ENCODE data around the gene BCAS1. TPM values are rescaled to one million over a fixed set of nuclear protein-coding genes. Genes with fewer than 3 reads are reported as not detected.

Gene BCAS1
- total RNA-seq, 1 experiment from 2014 or later = 1.2 TPM

DNA sequence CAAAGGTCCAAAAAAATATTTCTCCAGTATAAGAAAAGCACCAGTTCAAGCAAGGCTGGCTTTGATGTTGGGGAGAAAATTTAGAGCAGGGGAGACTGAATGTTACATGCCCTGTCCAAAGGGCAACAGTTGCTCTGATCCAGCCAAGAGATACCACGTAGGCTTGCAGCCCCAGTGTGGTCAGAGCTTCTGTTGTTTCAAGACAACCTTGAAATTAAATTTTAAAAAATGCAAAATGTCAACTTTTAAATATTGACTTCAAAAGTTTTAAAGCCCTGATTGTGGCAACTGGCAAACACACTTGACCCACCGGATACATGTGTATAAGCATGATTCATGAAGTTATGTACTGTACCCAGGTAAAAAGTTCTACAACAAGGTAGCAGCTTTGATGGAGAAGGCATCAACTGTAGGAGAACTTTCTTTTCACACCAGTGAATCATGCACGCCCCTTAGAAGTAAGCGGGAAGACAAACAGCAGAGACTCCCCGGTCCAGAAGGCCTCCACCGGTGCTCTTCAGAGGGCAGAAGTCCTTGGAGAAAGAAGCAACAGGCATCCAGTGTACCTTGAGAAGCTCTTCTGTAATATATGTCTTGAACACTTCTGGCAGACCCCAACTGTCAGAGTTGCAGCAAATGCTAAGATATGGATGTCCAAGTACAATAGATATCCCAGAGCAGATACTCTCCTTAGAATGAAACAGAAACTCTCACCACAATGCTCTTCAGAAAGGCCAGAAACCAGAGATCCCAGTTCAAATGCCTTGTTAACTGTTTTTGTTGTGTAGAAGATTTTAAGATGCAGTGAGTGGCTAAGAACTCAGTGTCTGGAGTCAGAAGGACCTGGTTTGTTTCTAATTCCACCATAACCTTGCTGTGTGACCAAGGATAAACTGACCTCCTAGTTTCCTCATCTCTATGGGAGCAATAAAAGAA is 115.4 kb downstream of the BCAS1 start:
- no TSS peak for BruUV-seq (replicated peaks)
- Histone ChIP-seq H3K36me3 (ENCODE audit: control insufficient read depth, insufficient read depth, low read length) (no peaks in the 10 kb centered on the region), H3K9me3 (peaks cover 5% of the 10 kb centered on the region; the same call in 1 of the 2 replicates), H3K27me3 (replicated peaks; ENCODE audit: control insufficient read depth, insufficient read depth, low read length) (peaks cover 2% of the 10 kb centered on the region; the same call in 1 of the 2 replicates), H3K4me3 (ENCODE audit: low read depth, low read length) (no peak overlapping the region), H3K4me1 (peaks cover 2% of the 10 kb centered on the region; the same call in 1 of the 2 replicates)
- TF ChIP-seq, protein P1, sequence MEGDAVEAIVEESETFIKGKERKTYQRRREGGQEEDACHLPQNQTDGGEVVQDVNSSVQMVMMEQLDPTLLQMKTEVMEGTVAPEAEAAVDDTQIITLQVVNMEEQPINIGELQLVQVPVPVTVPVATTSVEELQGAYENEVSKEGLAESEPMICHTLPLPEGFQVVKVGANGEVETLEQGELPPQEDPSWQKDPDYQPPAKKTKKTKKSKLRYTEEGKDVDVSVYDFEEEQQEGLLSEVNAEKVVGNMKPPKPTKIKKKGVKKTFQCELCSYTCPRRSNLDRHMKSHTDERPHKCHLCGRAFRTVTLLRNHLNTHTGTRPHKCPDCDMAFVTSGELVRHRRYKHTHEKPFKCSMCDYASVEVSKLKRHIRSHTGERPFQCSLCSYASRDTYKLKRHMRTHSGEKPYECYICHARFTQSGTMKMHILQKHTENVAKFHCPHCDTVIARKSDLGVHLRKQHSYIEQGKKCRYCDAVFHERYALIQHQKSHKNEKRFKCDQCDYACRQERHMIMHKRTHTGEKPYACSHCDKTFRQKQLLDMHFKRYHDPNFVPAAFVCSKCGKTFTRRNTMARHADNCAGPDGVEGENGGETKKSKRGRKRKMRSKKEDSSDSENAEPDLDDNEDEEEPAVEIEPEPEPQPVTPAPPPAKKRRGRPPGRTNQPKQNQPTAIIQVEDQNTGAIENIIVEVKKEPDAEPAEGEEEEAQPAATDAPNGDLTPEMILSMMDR (IDR thresholded peaks at IDR 0.05; ENCODE audit: insufficient read depth in 1 of 2, low read depth in 1 of 2, low read length in 1 of 2, severe bottlenecking in 1 of 2, unreplicated experiment in 1 of 2) = no peak
- ChIA-PET CTCF (no interaction called here), POLR2A (no interaction called here)
- Mint-ChIP-seq H3K36me3 (ENCODE audit: insufficient read depth, unreplicated experiment) (no peaks in the 10 kb centered on the region), H3K27me3 (ENCODE audit: insufficient read depth, unreplicated experiment) (peaks cover 3% of the 10 kb centered on the region), H3K9me3 (ENCODE audit: unreplicated experiment) (peaks cover 10% of the 10 kb centered on the region), H3K27ac (ENCODE audit: unreplicated experiment) (no peak overlapping the region), H3K4me1 (ENCODE audit: low read depth, unreplicated experiment) (no peaks in the 10 kb centered on the region), H3K4me3 (ENCODE audit: unreplicated experiment) (no peak overlapping the region)
- intact Hi-C loops (cut with micrococcal nuclease; ENCODE audit: unreplicated experiment) = no loop called here
- no peak for DNase-seq

DNA sequence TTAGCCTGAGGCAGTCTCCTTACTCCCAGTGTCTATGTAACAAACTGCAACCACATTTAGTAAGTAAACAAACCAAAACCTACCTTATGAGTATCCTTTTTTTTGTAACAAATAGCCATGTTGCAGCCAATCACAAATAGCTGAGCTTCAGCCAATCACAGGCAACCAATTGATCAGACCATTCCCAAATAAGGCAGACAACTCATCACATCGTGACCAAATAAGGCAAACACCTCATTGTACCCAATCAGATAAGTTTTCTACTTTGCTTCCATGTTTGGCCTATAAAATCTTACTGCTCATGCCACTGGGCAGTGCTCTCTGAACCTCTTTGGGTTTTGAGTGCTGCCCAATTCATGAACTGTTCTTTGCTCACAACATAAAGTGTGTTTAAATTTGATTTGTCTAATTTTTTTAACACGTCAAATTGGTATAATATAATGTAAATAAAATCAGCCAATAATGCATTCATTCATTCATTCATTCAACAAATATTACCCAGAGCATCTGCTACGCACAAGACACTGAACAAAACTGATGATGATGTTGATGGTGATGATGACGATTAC is 117.8 kb downstream of the BCAS1 start:
- peaks cover 10% of the 10 kb centered on the region for H3K9me3 Mint-ChIP-seq (ENCODE audit: unreplicated experiment)
- Histone ChIP-seq H3K36me3 (ENCODE audit: control insufficient read depth, insufficient read depth, low read length) (no peaks in the 10 kb centered on the region), H3K4me3 (ENCODE audit: low read depth, low read length) (no peak overlapping the region), H3K4me1 (no peaks in the 10 kb centered on the region), H3K27me3 (replicated peaks; ENCODE audit: control insufficient read depth, insufficient read depth, low read length) (no peaks in the 10 kb centered on the region), H3K9me3 (peaks cover 5% of the 10 kb centered on the region; the same call in 1 of the 2 replicates)
- H3K4me3 Mint-ChIP-seq (ENCODE audit: unreplicated experiment) = no peak overlapping the region
- TF ChIP-seq, protein P1 (IDR thresholded peaks at IDR 0.05; ENCODE audit: insufficient read depth in 1 of 2, low read depth in 1 of 2, low read length in 1 of 2, severe bottlenecking in 1 of 2, unreplicated experiment in 1 of 2) = no peak
- BruUV-seq (replicated peaks) = no TSS peak
- intact Hi-C loops (cut with micrococcal nuclease; ENCODE audit: unreplicated experiment) = no loop called here
- POLR2A ChIA-PET = no interaction called here
- H3K27me3 Mint-ChIP-seq (ENCODE audit: insufficient read depth, unreplicated experiment) = peaks cover 3% of the 10 kb centered on the region
- H3K4me1 Mint-ChIP-seq (ENCODE audit: low read depth, unreplicated experiment) = no peaks in the 10 kb centered on the region
- CTCF ChIA-PET = interaction anchor here (2.0 kb wide), 1 partner anchor 13 kb away, joined by 4 read pairs; no protein-coding TSS in a partner anchor
- DNase-seq = no peak
- H3K27ac Mint-ChIP-seq (ENCODE audit: unreplicated experiment) = no peak overlapping the region
- H3K36me3 Mint-ChIP-seq (ENCODE audit: insufficient read depth, unreplicated experiment) = no peaks in the 10 kb centered on the region

DNA sequence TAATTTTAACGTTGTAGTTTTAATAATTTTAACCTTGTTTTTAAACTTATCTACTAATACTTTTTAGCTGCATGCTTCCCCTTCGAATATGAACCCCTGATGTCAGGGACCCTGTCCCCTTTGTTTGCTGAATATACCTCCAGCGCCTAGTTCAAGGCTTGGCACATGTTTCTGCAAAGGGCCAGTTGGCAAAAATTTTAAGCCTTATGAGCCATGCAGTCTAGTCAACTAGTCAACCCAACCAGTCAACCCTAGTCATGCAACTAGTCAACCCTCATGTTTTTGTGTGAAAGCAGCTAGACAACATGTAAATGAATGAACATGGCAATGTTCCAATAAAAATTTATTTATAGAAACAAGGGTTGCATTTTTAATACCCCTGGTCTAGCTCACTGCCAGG is 119.8 kb downstream of the BCAS1 start:
- Mint-ChIP-seq H3K9me3 (ENCODE audit: unreplicated experiment) (peaks cover 10% of the 10 kb centered on the region), H3K27me3 (ENCODE audit: insufficient read depth, unreplicated experiment) (no peaks in the 10 kb centered on the region), H3K36me3 (ENCODE audit: insufficient read depth, unreplicated experiment) (no peaks in the 10 kb centered on the region), H3K4me3 (ENCODE audit: unreplicated experiment) (no peak overlapping the region), H3K4me1 (ENCODE audit: low read depth, unreplicated experiment) (no peaks in the 10 kb centered on the region), H3K27ac (ENCODE audit: unreplicated experiment) (no peak overlapping the region)
- CTCF ChIA-PET = interaction anchor here (2.0 kb wide), 1 partner anchor 11 kb away, joined by 4 read pairs; no protein-coding TSS in a partner anchor
- Histone ChIP-seq H3K4me1 (no peaks in the 10 kb centered on the region), H3K27me3 (replicated peaks; ENCODE audit: control insufficient read depth, insufficient read depth, low read length) (no peaks in the 10 kb centered on the region), H3K36me3 (ENCODE audit: control insufficient read depth, insufficient read depth, low read length) (no peaks in the 10 kb centered on the region), H3K4me3 (ENCODE audit: low read depth, low read length) (no peak overlapping the region), H3K9me3 (peaks cover 5% of the 10 kb centered on the region; the same call in 1 of the 2 replicates)
- no peak for DNase-seq
- TF ChIP-seq, protein P1 (IDR thresholded peaks at IDR 0.05; ENCODE audit: insufficient read depth in 1 of 2, low read depth in 1 of 2, low read length in 1 of 2, severe bottlenecking in 1 of 2, unreplicated experiment in 1 of 2) = no peak
- no TSS peak for BruUV-seq (replicated peaks)
- POLR2A ChIA-PET = no interaction called here
- intact Hi-C loops (cut with micrococcal nuclease; ENCODE audit: unreplicated experiment) = no loop called here
